Activated naive CD8-positive, alpha-beta T cell treated with anti-CD3 and anti-CD28 coated beads, Interleukin-2, amount 50 U/mL, for 24 hours (primary cell): ENCODE results near the gene ADGRG6.

Experiments used
- ATAC-seq: fragments of 150-1000 bp; cut with Tn5 transposase; one replicate; pipeline ENCODE4 v1.10.0; 2021
- DNase-seq: peaks from one replicate; pipeline ENCODE4 v3.0.0; 2021
- H3K27ac Mint-ChIP-seq: one replicate; pipeline ENCODE4 v1.8.0; 2021; ENCODE audit warnings: mild to moderate bottlenecking, mixed read lengths
- H3K27me3 Mint-ChIP-seq: one replicate; pipeline ENCODE4 v1.8.0; 2021; ENCODE audit warnings: mixed read lengths
- H3K36me3 Mint-ChIP-seq: one replicate; pipeline ENCODE4 v1.8.0; 2021; ENCODE audit warnings: low read depth, mixed read lengths
- H3K4me1 Mint-ChIP-seq: one replicate; pipeline ENCODE4 v1.8.0; 2021; ENCODE audit warnings: mixed read lengths
- H3K4me3 Mint-ChIP-seq: one replicate; pipeline ENCODE4 v1.8.0; 2021; ENCODE audit warnings: mild to moderate bottlenecking, moderate library complexity, mixed read lengths
- H3K9me3 Mint-ChIP-seq: one replicate; pipeline ENCODE4 v1.8.0; 2021; ENCODE audit warnings: mixed read lengths

ADGRG6 gene

DNA sequence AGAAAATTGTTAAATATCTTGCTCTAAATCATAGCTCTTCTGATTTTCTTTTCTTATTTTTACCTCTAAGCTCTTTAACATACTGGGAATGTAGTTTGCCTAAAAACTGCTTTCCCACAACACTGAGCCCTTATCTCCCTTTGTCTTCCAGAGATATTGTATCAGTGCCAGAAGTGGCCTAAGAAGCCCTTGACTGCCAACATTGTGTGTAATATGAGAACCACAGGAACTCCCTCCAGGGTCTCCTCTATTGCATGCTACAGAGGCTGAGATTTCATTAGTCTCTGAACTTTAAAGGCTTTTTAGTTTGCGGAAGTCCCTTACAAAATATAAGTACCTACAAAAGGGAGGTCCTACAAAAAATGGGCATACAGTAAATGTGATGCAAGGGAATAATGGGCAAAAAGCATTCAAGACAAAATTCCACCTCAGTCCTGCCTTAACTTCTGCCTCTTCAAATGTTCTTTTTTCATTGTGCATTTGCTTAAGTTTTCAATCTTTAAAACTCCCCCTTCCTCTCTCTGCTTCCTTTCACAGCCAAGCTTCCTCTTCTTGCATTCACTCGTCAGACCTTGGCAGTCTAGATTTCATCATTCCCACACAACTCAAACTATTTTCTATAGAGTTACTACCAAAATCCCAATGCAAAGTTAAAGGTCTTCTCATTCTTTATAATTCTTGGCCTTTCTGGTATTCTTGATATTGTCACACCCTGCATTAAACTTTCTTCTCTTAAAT, 76.5 kb downstream of the ADGRG6 start:
- ATAC-seq = no peak
- Mint-ChIP-seq H3K27me3 (no peaks in the 10 kb centered on the region), H3K4me3 (no peak overlapping the region), H3K4me1 (no peaks in the 10 kb centered on the region), H3K9me3 (no peaks in the 10 kb centered on the region), H3K27ac (no peak overlapping the region), H3K36me3 (no peaks in the 10 kb centered on the region)
- no peak for DNase-seq

DNA sequence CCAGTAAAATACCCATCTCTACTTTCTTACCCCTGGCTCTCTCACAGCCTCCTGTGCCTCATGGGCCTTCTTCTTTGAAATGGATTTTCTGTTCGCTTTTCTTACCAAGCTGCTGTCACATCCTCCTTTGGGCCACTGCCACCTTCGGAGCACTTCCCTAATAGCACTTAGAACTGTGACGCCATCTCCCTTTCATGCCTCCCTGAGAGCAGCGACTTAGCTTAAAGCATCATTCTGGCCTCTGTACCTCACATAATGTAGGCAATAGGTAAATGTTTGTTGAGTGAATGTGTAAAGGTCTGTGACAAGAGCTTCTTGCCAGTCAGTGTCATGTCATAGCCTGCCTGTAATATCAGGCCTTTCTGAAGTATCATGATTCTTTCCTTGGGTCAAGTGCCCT, 78.8 kb downstream of the ADGRG6 start:
- Mint-ChIP-seq H3K4me3 (no peak overlapping the region), H3K36me3 (no peaks in the 10 kb centered on the region), H3K27ac (no peak overlapping the region), H3K27me3 (no peaks in the 10 kb centered on the region), H3K4me1 (no peaks in the 10 kb centered on the region), H3K9me3 (no peaks in the 10 kb centered on the region)
- no peak for DNase-seq
- no peak for ATAC-seq

GRCh38 chr6:142381181-142381580, 79.4 kb downstream of the ADGRG6 start:
- H3K36me3 Mint-ChIP-seq = no peaks in the 10 kb centered on the region
- H3K27ac Mint-ChIP-seq = no peak overlapping the region
- no peak for DNase-seq
- H3K4me3 Mint-ChIP-seq = no peak overlapping the region
- H3K27me3 Mint-ChIP-seq = no peaks in the 10 kb centered on the region
- no peaks in the 10 kb centered on the region for H3K9me3 Mint-ChIP-seq
- H3K4me1 Mint-ChIP-seq = no peaks in the 10 kb centered on the region
- no peak for ATAC-seq

DNA sequence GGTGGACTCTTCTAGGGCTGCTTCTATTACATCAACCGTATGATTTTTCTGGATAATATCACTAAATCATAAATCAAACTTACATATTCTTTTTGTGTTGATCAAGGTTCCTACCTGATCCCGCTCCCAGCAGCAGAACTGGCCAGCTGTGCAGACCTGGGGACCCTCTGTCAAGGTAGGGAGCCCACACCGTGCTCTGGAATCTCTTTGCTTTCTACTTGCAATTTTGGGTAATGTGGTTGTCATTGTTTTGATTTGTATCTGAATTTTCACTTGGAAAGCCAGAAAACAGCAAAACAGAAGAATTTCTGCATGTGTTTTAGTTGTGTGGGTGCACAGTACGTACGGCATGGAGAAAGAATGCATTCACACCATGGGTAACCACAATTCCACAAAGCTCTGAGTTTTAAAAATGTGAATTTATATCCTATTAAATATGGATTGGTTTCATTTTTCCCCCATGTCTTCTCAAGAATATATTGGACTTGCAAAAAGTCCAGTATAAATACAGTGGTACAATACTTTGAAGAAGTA, 80.1 kb downstream of the ADGRG6 start:
- Mint-ChIP-seq H3K4me3 (no peak overlapping the region), H3K36me3 (no peaks in the 10 kb centered on the region), H3K27me3 (no peaks in the 10 kb centered on the region), H3K4me1 (no peaks in the 10 kb centered on the region), H3K9me3 (no peaks in the 10 kb centered on the region), H3K27ac (no peak overlapping the region)
- ATAC-seq (no peak), DNase-seq (no peak)

GRCh38 chr6:142384519-142385254, 82.9 kb downstream of the ADGRG6 start:
- Mint-ChIP-seq H3K9me3 (no peaks in the 10 kb centered on the region), H3K36me3 (no peaks in the 10 kb centered on the region), H3K4me1 (no peaks in the 10 kb centered on the region), H3K27me3 (no peaks in the 10 kb centered on the region), H3K27ac (no peak overlapping the region), H3K4me3 (no peak overlapping the region)
- ATAC-seq = no peak
- no peak for DNase-seq

GRCh38 chr6:142385352-142385751, 83.5 kb downstream of the ADGRG6 start:
- no peak for ATAC-seq
- Mint-ChIP-seq H3K27me3 (no peaks in the 10 kb centered on the region), H3K9me3 (no peaks in the 10 kb centered on the region), H3K4me3 (no peak overlapping the region), H3K27ac (no peak overlapping the region), H3K4me1 (no peaks in the 10 kb centered on the region), H3K36me3 (no peaks in the 10 kb centered on the region)
- DNase-seq = no peak

GRCh38 chr6:142386657-142387056, 84.8 kb downstream of the ADGRG6 start:
- DNase-seq (no peak), ATAC-seq (no peak)
- H3K9me3 Mint-ChIP-seq = no peaks in the 10 kb centered on the region
- H3K4me3 Mint-ChIP-seq = no peak overlapping the region
- H3K27me3 Mint-ChIP-seq = no peaks in the 10 kb centered on the region
- no peaks in the 10 kb centered on the region for H3K36me3 Mint-ChIP-seq
- H3K4me1 Mint-ChIP-seq = no peaks in the 10 kb centered on the region
- H3K27ac Mint-ChIP-seq = no peak overlapping the region

DNA sequence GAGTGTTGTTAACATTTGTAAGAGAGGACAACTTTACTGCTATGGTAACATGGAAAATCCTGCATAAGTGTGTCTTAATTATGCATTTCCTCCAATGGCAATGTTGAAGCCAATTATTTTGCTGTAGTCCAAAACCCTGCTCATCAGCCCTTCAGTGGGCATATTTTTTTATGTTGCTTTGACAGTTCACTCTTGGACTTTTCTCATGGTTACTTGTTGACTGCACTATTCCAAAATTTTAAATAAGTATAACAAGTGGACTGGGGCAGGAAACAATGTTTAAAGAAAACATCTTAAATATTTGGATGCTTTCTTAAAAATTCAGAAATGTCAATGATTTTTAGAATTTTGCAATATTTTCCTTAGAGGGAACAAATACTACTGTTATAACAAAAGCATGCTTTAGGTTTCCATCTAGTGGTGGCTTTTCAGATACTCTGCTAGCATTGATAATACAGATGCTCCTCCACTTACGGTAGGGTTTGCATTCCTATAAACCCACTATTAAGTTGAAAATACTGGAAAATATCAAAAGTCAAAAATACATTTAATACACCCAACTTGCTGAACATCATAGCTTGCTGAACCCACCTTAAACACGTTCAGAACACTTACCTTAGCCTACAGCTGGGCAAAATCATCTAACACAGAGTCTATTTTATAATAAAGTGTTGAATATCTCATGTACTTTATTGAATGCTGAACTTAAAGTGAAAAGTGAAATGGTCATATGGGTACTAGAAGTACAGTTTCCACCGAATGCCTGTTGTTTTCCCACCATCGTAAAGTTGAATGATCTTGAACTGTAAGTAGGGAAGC, 86.4 kb downstream of the ADGRG6 start:
- Mint-ChIP-seq H3K9me3 (no peaks in the 10 kb centered on the region), H3K4me1 (no peaks in the 10 kb centered on the region), H3K27ac (no peak overlapping the region), H3K4me3 (no peak overlapping the region), H3K36me3 (no peaks in the 10 kb centered on the region), H3K27me3 (no peaks in the 10 kb centered on the region)
- DNase-seq (no peak), ATAC-seq (peak; percentile 52)

GRCh38 chr6:142395266-142395665, 93.5 kb downstream of the ADGRG6 start:
- peak; percentile 27 for ATAC-seq
- peaks cover 22% of the 10 kb centered on the region for H3K4me1 Mint-ChIP-seq

DNA sequence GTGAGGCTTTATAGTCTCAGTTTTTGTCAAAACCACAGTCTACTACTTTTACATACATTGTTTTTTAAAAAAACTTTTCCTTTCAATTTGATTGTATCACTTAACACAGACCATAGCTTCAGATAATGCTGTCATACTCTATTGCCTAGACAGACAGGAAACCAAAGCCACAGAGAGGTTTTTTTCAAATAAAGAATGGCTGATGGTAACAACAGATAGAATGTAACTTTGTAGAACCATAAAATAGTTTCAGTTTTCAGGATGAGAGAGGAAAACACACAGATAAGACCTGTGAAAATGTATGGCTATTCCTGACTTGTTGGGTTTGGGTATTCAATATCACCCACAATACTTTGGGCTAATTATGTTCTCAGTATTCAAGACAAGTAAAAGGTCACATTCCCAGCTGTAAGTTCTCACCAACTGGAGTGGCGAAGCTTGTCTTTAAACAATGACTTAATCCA, 94.0 kb downstream of the ADGRG6 start:
- H3K36me3 Mint-ChIP-seq = no peaks in the 10 kb centered on the region
- ATAC-seq (peak; percentile 98), DNase-seq (no peak)
- H3K27ac Mint-ChIP-seq = peak overlapping the region; percentile 57
- peaks cover 3% of the 10 kb centered on the region for H3K27me3 Mint-ChIP-seq
- H3K9me3 Mint-ChIP-seq = no peaks in the 10 kb centered on the region
- H3K4me3 Mint-ChIP-seq = peak overlapping the region; percentile 36
- H3K4me1 Mint-ChIP-seq = peaks cover 26% of the 10 kb centered on the region

More at GRCh38 chr6:142395266-142395665, 93.5 kb downstream of the ADGRG6 start:
- no peaks in the 10 kb centered on the region for H3K36me3 Mint-ChIP-seq
- H3K4me3 Mint-ChIP-seq = peak overlapping the region; percentile 36
- peak overlapping the region; percentile 57 for H3K27ac Mint-ChIP-seq
- peaks cover 3% of the 10 kb centered on the region for H3K27me3 Mint-ChIP-seq
- no peaks in the 10 kb centered on the region for H3K9me3 Mint-ChIP-seq
- DNase-seq = no peak

DNA sequence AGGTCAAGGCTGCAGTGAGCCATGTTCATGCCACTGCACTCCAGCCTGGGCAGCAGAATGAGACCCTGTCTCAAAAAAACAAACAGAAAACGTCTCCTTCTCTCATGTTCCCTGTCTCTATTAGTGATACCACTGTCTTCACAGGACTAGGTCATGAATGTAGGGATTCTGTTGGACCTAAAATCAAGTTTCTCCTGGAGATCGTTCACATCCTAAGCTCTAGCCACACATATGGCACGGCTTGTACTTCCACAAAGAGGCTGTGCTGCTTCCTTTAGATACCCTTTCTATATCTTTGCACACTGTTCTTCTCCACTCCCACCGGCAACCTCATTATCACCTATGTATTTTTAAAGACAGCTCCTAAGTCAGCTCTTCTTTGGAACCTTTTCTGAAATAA, 96.5 kb downstream of the ADGRG6 start:
- Mint-ChIP-seq H3K4me3 (no peak overlapping the region), H3K27ac (no peak overlapping the region), H3K4me1 (peaks cover 27% of the 10 kb centered on the region), H3K27me3 (peaks cover 5% of the 10 kb centered on the region), H3K9me3 (no peaks in the 10 kb centered on the region), H3K36me3 (no peaks in the 10 kb centered on the region)
- ATAC-seq = no peak
- no peak for DNase-seq

GRCh38 chr6:142399739-142400138, 97.9 kb downstream of the ADGRG6 start:
- Mint-ChIP-seq H3K27ac (no peak overlapping the region), H3K4me3 (no peak overlapping the region), H3K9me3 (no peaks in the 10 kb centered on the region), H3K36me3 (no peaks in the 10 kb centered on the region), H3K27me3 (peaks cover 5% of the 10 kb centered on the region), H3K4me1 (peaks cover 20% of the 10 kb centered on the region)
- ATAC-seq = no peak
- no peak for DNase-seq

GRCh38 chr6:142400495-142400894, 98.7 kb downstream of the ADGRG6 start:
- no peak for ATAC-seq
- H3K9me3 Mint-ChIP-seq = no peaks in the 10 kb centered on the region
- no peaks in the 10 kb centered on the region for H3K36me3 Mint-ChIP-seq
- DNase-seq = no peak
- H3K4me1 Mint-ChIP-seq = peaks cover 12% of the 10 kb centered on the region
- no peak overlapping the region for H3K4me3 Mint-ChIP-seq
- no peak overlapping the region for H3K27ac Mint-ChIP-seq
- H3K27me3 Mint-ChIP-seq = peaks cover 5% of the 10 kb centered on the region

DNA sequence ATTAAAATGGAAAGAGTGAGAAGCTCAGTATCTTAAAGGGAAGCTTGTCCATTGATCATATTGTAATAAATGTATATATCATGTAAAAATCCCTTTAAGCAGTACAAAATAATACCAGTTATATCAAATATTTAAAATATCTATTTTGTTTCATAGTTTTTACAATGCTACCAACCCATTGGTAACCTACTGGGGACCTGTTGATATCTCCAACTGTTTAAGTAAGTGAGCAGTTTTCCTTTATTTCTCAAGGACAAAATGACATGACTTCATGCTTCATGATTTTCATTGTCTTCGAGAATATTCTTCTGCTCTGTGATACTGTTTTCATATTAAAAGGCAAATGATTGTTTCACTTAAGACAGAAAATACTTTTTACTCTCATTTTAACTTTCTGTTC, 100.0 kb downstream of the ADGRG6 start:
- no peak for DNase-seq
- Mint-ChIP-seq H3K36me3 (no peaks in the 10 kb centered on the region), H3K27me3 (peaks cover 5% of the 10 kb centered on the region), H3K4me1 (peaks cover 5% of the 10 kb centered on the region), H3K9me3 (no peaks in the 10 kb centered on the region), H3K27ac (no peak overlapping the region), H3K4me3 (no peak overlapping the region)
- no peak for ATAC-seq
